ENCODE data around the gene CTDSPL. TPM values are rescaled to one million over a fixed set of nuclear protein-coding genes. Genes with fewer than 3 reads are reported as not detected.

CTDSPL gene
- 37.4 and 40.3 TPM in 2 replicates for total RNA-seq

GRCh38 chr3:37861620-37862041 lies at the start of gene CTDSPL:
Gene CTDSPL (plus strand): TSS chr3:37861880. CDS start chr3:37862200, 320 bp downstream.

GRCh38 chr3:37990527-37990926 lies 128.8 kb downstream of the CTDSPL start, which contains the start of gene VILL:
Gene VILL (plus strand): TSS chr3:37990786. CDS start chr3:37993673, 2,887 bp downstream.

GRCh38 chr3:38029400-38030125 lies 167.9 kb downstream of the CTDSPL start, which contains the start of gene PLCD1:
Gene PLCD1 (minus strand): TSS chr3:38029642. CDS start chr3:38029539, 103 bp downstream.

Other genes starting within 250 kb of the CTDSPL start
- gene VILL, start 128.9 kb downstream of the CTDSPL start, total RNA-seq = 5.8 and 8.7 TPM in 2 replicates
- gene PLCD1, start 167.8 kb downstream of the CTDSPL start, total RNA-seq = 30.1 and 41.8 TPM in 2 replicates
- under 0.01 and 0.49 TPM in 2 replicates for gene DLEC1, start 177.3 kb downstream of the CTDSPL start, total RNA-seq